GM18867 (cell line): ENCODE data around the gene PPP2R2C.

Source experiments
- ATAC-seq: cut with Tn5 transposase; IDR thresholded peaks from one replicate; pipeline ENCODE4 v1.9.1; 2021; ENCODE audit warnings: mild to moderate bottlenecking, moderate library complexity; ENCODE audit not compliant: unreplicated experiment

The PPP2R2C gene

GRCh38 chr4:6333301-6334202 is 138.9 kb downstream of the PPP2R2C start:
- ATAC-seq = no peak

- no peak for ATAC-seq
Measured at GRCh38 chr4:6332669-6333050, 139.8 kb downstream of the PPP2R2C start.

DNA sequence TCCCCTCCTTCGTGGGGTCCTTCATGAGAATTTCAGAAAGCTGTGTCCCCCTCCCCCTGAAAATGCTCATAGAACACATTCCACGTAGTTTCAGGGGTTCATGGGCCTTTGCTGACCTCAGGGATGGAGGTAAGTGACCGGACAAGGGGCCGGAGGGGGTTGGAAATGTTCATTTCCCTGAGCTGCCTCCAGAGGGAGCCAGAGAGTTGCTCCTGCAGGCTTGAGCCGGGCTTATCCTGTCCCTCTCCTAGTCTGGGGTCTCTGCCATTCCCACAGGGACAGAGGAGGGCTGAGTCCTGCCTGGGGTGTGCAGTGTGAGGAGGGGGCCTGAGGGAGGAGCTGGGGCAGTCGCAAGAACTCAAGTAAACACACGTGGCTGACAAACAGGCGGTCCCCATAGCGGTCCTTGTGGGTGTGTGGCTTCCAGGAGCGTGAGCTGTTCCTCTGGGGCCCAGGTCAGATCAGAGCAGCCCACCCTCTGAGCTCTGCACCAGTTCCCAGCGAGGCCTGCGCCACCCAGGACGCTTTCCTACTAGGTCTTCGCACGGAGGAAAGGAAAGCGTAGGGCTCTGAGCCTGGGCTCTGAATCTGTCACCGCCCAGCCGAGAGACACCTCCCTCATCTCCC is 140.3 kb downstream of the PPP2R2C start:
- ATAC-seq = no peak

DNA sequence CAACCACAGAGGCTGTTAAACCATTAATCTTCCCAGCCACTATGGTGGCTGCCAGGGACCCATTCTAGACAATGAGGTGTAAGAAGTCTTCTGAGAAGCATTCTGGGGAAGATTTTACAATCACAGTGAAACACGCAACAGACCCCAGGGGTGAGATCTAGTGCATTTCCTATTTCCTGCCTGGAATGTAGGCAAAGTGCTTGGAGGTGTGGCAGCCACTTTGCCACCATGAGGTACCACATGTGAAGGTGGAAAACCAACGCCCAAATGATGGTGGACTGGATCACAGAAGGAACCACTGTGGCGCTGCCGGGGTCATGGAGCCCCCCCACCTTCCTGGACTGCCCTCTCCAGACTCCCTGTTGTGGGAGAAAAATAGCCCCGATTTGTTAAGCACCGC is 140.9 kb downstream of the PPP2R2C start:
- no peak for ATAC-seq

GRCh38 chr4:6331018-6331417 is 141.4 kb downstream of the PPP2R2C start:
- ATAC-seq = no peak

DNA sequence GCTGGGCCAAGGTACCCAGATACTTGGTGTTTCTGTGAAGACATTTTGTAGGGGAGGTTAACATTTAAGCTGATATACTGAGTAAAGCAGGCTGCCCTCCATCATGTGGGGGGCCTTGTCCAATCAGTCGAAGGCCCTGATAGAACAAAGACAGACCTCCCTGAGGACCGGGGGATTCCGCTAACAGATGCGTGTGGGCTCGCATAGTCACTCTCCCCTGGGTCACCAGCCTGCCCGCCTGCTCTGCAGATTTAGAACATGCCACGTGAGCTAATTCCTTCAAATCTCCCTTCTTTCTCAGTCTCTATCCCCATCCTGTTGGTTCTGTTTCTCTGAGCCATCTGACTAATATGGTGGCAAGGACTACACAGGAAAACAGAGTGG is 142.0 kb downstream of the PPP2R2C start:
- no peak for ATAC-seq

- ATAC-seq = no peak
Measured at GRCh38 chr4:6329478-6330383, 142.7 kb downstream of the PPP2R2C start.

GRCh38 chr4:6328526-6328925 is 143.9 kb downstream of the PPP2R2C start:
- no peak for ATAC-seq

- ATAC-seq = peak; percentile 65
Measured at GRCh38 chr4:6327220-6327917, 145.0 kb downstream of the PPP2R2C start.

DNA sequence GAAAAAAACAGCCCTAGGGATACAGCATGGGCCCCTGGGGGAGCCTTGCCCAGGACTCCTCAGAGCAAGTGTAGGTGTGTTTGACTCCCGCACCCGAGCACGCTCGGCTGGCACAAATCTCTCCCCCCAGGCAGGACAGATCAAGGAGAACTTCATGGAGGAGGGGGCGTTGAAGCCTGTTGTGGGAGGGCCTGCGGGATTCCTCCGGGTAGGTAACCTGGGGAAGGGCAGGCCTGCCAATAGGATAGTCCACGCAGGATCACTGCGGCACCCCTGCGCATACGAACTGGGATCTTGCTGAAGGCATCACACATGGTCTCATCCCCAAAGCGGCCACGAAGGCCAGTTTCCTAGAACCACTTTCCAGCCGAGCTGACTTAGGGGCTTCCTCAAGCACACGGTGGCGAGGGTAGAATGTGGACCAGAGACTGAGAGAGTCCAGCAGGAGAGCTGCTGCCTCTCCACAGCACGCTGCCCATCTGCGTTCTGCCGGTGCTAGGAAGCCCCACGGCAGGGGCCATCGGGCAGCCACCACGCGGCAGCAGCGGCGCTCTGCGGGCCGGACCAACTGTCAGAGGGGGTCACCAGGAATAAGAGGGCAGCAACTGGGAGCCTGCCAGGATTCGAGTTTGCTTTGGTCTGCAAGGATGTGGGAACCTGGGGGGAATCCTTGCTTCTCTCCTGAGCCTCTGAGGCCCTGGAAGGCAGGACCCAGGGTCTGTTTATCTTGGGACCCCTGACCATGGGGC is 145.9 kb downstream of the PPP2R2C start:
- ATAC-seq = no peak

DNA sequence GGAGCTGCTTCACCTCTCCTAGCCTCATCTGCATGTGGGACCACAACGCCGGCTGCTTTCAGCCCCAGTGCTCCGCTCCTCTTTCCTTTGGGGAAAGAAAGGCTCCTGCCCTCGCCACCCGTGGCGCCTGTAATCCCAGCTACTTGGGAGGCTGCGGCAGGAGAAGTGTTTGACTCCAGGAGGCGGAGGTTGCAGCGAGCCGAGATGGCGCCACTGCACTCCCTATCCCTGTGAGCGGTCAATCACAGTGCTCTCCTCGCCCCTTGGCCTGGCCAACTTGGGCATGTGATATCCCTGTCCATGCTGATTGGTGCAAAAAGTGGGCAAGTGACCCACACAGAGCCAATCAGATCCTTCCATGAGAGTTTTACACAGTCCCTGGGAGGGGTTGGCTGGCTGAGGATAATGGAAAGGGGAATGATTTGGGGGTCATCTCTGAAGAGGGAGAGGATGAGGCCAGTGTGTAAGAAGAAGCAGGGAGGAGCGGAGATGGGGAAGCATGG is 146.6 kb downstream of the PPP2R2C start:
- ATAC-seq = no peak

GRCh38 chr4:6324999-6325787 is 147.2 kb downstream of the PPP2R2C start:
- no peak for ATAC-seq

DNA sequence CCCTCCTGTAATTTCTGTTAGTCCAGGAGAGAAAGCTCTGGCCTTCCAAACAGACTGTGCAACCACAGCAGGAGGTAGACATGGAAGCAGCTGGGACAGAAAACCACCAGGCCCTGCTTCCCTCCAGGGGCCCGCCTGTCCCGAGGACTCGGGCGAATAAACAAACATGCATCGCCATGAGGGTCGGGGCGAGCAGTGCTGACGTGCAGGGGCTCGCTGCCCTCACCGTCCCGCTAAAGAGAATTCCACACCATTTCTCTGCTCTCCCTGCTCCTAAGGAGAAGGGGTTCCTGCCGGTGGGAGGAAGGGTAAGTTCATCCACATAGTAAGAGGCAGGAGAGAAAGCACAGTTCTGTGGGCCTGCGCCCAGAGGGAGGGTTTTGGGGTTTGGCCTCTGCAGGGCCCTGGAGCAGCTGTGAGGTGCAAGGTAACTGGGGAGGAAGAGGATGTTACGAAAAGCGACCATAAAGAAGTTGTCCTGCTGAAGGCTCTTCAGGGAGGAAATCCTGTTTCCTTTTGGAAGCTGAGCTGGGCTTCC is 147.9 kb downstream of the PPP2R2C start:
- no peak for ATAC-seq

DNA sequence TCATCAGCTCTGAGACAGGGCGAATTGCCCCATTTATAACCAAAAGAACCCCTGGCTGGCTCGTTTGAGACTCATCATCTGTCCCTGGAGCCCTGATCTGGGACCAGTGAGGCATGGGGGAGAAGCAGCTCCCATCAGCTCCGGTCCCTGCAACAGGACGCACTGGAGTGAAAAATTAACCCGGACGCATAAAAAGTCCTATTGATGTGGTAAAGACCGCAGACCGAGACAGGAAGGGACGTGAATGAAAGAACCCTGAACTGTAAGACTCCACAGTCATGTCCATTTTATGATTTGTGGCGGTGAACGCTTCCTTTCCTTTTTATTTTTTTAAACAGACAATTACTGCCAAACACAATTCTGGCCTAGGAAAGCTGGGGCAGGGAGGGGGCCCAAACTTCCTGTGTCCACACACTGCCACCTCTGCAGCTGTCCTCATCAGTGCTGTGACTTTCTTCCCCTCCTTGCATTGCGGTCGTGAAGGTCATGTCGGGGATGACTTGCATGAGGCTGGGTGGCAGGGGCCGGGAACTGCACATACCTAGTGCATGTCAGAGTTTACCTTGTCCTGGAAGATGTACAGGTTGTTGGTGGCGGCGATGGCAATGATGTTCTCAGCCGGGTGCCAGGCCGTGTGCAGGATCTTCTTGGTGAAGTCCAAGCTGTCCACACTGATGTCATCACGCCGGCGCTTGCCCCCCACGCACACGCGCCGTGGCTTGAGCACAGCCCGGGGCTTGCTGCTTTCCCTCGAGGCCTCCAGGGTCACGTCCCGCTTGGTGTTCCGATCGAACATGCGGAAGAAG is 149.4 kb downstream of the PPP2R2C start:
- ATAC-seq = no peak

DNA sequence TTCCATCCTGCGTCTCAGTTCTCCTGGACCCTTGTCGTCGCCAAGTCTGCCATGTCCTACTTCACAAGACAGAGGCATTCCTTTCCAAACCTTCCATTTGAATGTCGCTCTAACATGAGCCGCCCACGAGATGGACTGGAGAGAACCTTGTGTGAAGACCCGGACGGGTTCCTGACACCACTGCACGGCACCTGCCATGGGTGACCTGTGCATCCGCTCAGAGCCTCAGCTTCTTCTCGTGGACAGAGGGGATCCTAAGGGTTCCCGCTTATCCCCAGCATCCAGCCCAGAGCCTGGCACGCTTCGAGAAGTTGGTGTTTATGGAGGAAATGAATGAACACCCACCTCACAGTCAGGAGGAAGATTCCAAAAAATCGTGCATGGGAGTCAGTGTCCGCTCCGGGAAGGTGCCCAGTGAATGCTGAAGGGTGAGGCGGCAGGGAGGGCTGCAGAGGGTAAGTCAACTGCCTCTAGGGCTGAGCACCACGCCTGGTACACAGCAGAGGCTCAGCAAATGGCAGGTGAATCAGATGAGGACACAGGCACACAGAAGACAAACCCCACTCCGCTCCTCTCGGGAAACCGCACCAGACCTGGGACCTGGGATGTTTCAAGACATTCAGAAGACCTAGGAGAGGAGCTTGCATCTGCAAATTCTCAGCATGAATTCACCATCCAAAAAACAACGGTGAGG is 150.2 kb downstream of the PPP2R2C start:
- no peak for ATAC-seq

DNA sequence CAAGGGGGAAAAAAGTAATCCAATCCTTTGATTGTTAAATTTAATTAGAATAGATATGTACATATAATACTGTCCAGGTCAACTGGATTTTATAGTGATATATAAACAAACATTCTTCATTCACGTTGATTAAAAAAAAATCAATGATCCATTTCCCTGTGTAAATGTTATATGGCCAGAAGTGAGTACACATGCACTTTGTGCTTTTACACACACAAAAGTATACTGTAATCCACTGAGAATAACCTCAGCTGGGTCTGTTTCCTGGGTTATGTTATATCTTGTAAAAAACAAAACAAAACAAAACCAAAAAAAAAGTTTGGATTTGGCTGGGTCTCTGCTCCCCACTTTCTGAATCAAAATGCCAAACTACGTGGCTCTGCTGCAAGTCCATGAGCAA is 151.1 kb downstream of the PPP2R2C start:
- ATAC-seq = no peak

GRCh38 chr4:6320663-6321062 is 151.8 kb downstream of the PPP2R2C start:
- no peak for ATAC-seq
